GM12874 (cell line): Measurements from ENCODE around the gene ADD1.

ENCODE experiments used
- TF ChIP-seq, protein P1 (sequence below): IDR thresholded peaks from 2 replicates; pipeline ENCODE4 v1.5.1; 2011; ENCODE audit warnings: low read depth, mild to moderate bottlenecking, control low read depth, low read length, moderate library complexity; ENCODE audit not compliant: insufficient read depth

ADD1 gene

DNA sequence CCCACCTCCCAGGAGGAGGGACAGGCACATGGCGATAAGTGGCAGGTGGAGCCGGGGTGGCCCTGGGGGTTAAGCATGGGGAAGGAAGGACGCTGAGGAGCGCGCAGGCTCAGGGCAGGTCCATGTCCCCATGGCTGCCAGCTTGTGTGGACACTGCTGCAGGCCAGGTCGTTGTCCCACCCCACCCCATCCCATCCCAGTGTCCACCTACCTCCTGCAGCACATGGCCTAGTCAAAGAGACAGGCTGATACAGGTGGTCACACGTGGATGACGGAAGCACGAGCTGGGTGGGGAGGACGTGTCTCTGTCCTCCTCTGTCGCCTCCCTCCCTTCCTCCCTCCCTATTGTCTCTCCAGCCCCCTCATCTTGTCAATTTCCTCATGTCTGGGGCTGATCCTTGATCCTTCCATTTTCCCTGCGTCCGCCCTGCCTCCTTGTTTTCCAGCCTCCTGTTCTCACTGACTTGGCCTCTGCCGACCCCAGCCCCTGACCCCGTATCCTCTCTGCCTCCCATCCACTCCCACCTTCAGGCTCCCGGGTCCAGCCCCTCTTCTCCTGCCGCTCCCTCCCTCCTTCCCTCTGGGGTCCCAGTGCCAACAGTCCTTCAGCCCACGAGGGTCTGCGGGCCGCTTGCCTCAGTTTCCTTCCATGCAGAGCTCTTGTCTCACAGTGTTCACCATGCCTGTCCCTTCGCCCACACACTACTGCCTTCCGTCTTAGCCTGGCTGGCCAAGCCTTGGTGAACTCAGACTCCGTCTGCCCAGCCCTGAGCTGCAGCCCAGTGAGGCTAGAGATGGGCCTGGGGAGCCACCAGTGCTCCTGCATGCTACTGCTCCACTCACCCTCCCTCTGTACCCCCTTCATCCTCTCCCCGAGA is 15.5 kb upstream of the ADD1 start:
- TF ChIP-seq, protein P1, sequence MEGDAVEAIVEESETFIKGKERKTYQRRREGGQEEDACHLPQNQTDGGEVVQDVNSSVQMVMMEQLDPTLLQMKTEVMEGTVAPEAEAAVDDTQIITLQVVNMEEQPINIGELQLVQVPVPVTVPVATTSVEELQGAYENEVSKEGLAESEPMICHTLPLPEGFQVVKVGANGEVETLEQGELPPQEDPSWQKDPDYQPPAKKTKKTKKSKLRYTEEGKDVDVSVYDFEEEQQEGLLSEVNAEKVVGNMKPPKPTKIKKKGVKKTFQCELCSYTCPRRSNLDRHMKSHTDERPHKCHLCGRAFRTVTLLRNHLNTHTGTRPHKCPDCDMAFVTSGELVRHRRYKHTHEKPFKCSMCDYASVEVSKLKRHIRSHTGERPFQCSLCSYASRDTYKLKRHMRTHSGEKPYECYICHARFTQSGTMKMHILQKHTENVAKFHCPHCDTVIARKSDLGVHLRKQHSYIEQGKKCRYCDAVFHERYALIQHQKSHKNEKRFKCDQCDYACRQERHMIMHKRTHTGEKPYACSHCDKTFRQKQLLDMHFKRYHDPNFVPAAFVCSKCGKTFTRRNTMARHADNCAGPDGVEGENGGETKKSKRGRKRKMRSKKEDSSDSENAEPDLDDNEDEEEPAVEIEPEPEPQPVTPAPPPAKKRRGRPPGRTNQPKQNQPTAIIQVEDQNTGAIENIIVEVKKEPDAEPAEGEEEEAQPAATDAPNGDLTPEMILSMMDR, result no peak

DNA sequence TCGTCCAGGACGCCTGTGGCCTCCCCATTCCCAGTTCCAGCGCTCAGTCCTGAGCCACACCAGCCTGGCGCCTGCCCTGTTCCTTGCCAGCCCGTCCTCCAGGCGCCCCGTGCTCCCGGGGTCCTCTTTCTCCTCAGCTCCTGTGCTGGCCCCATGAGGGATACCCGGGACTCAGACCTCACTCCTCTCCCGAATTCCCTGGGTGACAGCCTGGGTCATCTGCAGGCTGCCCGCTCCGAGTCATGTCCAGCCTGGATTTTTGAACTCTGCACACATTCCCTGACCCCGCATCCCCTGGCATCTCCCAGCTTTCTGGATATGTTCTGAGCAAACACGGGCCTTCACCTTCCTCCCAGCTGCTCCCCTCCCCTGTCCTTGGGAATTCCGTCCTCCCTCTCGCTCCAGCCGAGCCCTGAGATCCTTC is 14.9 kb upstream of the ADD1 start:
- TF ChIP-seq, protein P1, result no peak

DNA sequence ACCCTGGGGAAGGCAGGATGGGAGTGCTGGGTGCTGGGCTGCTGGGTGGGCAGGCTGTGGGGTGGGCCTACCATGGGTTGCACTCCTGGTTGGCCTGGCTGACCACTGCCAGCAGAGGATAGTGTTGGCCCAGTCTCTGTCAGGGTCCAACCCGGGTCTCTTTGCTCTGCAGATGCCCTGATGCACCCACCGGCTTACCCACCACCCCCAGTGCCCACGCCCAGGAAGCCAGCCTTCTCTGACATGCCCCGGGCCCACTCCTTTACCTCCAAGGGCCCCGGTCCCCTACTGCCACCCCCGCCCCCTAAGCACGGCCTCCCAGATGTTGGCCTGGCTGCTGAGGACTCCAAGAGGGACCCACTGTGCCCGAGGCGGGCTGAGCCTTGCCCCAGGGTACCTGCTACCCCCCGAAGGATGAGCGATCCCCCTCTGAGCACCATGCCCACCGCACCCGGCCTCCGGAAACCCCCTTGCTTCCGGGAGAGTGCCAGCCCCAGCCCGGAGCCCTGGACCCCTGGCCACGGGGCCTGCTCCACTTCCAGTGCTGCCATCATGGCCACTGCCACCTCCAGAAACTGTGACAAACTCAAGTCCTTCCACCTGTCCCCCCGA is 14.2 kb upstream of the ADD1 start:
- TF ChIP-seq, protein P1, result no peak

DNA sequence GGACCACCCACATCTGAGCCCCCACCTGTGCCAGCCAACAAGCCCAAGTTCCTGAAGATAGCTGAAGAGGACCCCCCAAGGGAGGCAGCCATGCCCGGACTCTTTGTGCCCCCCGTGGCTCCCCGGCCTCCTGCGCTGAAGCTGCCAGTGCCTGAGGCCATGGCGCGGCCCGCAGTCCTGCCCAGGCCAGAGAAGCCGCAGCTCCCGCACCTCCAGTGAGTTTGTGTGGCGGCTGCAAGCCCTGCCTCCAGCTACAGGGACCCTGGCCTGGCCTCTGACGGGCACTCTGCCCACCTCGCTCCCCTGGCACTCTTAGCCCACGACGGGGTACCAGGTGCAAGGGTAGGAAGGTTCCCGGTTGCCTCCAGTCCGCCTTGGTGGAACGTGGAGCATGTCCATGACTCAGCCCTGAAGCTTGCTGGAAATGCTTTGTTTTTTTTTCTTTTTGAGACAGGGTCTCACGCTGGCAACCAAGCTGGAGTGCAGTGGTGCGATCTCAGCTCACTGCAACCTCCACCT is 13.7 kb upstream of the ADD1 start:
- TF ChIP-seq, protein P1, result no peak

DNA sequence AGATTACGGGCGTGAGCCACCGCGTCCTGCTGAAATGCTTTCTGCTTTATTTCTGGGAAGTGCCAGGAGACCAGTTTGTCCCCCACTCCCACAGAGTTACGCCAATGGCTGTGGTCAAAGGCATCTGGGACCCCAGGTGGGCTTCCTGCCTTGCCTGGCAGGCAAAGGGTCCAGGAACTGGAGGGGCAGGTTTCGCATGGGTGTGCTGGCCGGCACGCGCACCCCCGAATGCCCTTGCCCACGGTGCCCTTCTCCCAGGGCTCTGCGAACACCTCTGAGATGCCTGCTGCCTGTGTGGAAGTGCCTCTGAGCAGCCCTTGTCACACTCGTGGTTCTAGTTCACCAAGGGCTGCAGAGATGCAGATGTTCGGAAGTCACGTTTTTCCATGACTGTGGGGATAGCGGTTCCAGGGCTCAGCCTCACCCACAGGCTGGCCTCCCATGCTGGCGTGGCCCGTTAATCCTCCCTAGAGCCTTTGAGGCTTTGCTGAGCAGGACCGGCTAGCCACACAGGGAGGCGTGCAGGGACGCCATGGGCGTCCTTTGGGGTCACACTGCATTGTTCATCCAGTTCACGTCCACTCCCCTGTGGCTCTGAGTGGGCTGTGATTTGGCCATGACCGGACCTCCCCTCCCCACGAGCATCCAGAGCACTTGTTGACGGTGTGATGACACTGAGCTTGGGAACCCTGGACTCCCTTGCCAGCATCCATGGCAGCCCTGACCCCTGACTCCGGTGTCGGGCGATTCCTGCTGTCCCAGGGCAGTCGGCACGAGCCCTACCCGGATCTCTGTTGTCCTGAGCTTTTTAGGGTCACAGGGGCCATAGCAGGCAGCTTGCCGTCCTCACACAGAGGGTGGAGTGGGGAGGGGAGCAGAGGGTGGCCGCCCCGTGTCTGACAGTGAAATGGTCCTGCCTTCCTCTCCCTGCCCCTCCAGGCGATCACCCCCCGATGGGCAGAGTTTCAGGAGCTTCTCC is 12.7 kb upstream of the ADD1 start:
- TF ChIP-seq, protein P1, result no peak

DNA sequence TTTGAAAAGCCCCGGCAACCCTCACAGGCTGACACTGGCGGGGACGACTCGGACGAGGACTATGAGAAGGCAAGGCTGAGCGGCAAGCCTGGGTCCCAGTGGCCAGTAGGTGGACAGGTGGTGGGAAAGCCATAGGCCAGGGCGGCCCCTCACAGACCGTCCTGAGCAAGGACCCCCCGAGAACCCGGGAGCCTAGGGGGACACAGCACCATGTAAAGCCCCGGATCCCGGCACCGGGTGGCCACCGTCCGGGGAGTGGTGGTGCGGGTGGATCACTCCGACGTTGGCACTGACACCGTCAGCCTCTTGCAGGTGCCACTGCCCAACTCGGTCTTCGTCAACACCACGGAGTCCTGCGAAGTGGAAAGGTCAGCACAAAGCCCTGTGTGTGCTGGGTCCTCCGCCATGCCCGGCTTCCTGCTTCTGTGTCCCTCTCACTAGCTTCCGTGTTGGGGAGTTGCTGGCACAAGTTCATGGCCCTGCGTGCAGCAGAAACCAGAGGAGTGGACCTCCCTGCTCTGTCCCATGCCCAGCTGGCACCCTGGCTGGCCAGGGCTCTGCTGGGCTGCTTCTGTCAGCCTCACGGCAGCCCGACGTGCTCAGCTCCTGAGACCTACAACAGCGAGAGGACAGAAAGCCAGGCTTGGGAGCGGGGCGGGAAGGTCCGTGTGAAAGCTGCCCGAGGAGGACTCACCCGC is 11.9 kb upstream of the ADD1 start:
- TF ChIP-seq, protein P1, result no peak
